ENCODE measurements around the gene ZFPM1. TPM values are rescaled to one million over a fixed set of nuclear protein-coding genes. Genes with fewer than 3 reads are reported as not detected.

Gene ZFPM1
- total RNA-seq, 3 donors from 2014 or later = 0.32 to 2.9 (median 2.3) TPM

DNA sequence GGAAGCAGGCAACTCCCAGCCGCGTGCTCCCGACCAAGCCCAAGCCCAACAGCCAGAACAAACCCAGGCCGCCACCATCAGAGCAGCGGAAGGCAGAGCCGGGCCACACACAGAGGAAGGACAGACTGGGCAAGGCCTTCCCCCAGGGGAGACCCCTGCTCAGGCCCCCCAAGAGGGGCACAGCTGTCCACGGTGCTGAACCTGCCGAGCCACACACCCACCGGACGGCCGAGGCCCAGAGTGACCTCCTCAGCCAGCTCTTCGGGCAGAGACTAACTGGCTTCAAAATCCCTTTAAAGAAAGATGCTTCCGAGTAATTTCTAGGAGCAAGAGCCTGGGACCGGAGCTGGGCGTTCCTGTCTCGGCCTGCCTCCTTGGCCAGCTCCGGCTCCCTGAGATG lies 14.1 kb upstream of the ZFPM1 start:
- intact Hi-C loops (cut with DNase I; ENCODE audit: low total_unique reads) = no loop called here
- H3K36me3 ChIP-seq = no peaks in the 10 kb centered on the region
- no peaks in the 10 kb centered on the region for H3K9me3 ChIP-seq
- H3K4me3 ChIP-seq = no peak overlapping the region
- H3K4me1 ChIP-seq = peaks cover 0 to 7% of the 10 kb centered on the region in 2 donors
- DNase-seq (ENCODE audit: low spot score in 2 of 2) = no peak
- H3K27me3 ChIP-seq = no peaks in the 10 kb centered on the region
- no peak overlapping the region for H3K27ac ChIP-seq
- no peak for TF ChIP-seq POLR2A (IDR thresholded peaks at IDR 0.05)
- TF ChIP-seq, protein P1, sequence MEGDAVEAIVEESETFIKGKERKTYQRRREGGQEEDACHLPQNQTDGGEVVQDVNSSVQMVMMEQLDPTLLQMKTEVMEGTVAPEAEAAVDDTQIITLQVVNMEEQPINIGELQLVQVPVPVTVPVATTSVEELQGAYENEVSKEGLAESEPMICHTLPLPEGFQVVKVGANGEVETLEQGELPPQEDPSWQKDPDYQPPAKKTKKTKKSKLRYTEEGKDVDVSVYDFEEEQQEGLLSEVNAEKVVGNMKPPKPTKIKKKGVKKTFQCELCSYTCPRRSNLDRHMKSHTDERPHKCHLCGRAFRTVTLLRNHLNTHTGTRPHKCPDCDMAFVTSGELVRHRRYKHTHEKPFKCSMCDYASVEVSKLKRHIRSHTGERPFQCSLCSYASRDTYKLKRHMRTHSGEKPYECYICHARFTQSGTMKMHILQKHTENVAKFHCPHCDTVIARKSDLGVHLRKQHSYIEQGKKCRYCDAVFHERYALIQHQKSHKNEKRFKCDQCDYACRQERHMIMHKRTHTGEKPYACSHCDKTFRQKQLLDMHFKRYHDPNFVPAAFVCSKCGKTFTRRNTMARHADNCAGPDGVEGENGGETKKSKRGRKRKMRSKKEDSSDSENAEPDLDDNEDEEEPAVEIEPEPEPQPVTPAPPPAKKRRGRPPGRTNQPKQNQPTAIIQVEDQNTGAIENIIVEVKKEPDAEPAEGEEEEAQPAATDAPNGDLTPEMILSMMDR (IDR thresholded peaks at IDR 0.05) = no peak

DNA sequence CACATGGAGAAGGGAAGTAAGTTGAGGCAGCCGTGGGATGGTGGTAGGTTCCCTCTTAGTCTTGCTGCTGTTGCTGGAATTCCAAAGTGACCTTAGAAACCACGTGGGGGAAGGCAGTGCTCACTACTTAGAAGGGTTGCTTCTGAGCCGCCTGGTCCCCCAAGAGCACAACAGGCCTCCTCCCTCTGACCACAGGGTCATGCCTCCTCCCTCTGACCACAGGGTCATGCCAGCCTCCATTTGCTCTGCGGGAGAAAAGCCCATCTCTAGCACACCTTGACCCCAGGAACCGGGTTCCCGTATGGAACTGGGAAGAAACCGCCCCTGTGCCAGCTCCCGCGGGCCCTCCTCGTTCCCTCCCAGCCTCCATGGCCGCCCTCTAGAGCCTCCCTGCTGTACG lies 13.4 kb upstream of the ZFPM1 start:
- intact Hi-C loops (cut with DNase I; ENCODE audit: low total_unique reads) = no loop called here
- Histone ChIP-seq H3K4me3 (no peak overlapping the region), H3K9me3 (no peaks in the 10 kb centered on the region), H3K27ac (no peak overlapping the region), H3K4me1 (peaks cover 0 to 7% of the 10 kb centered on the region in 2 donors), H3K36me3 (no peaks in the 10 kb centered on the region), H3K27me3 (no peaks in the 10 kb centered on the region)
- TF ChIP-seq POLR2AphosphoS5 (IDR thresholded peaks at IDR 0.05) (no peak), POLR2A (IDR thresholded peaks at IDR 0.05) (no peak)
- TF ChIP-seq, protein P1 (IDR thresholded peaks at IDR 0.05) = no peak
- no peak for DNase-seq (ENCODE audit: low spot score in 2 of 2)

DNA sequence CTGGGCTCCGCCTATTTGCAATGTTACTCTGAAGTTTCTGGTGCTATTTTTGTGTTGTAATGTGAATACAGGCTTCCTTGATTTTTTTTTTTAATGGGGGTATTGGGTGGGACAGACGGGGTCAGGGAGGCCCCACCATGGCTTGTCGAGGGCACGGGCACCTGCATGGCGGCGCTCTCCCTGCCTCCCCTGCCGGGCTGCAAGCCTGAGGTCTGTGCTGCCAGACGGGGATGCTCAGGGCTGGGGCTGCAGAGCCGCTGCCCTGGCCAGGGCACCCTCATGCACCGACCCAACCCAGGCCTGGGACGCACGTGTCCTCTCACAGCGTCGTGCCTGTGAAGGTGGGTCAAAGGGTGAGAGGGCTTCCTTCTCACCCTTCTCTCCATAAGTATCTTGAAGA lies 13.0 kb upstream of the ZFPM1 start:
- Histone ChIP-seq H3K36me3 (no peaks in the 10 kb centered on the region), H3K27ac (no peak overlapping the region), H3K4me1 (peaks cover 0 to 7% of the 10 kb centered on the region in 2 donors), H3K9me3 (no peaks in the 10 kb centered on the region), H3K27me3 (peaks cover 0 to 4% of the 10 kb centered on the region in 2 donors), H3K4me3 (no peak overlapping the region)
- intact Hi-C loops (cut with DNase I; ENCODE audit: low total_unique reads) = no loop called here
- DNase-seq (ENCODE audit: low spot score in 2 of 2) = no peak
- TF ChIP-seq POLR2AphosphoS5 (IDR thresholded peaks at IDR 0.05) (no peak), POLR2A (IDR thresholded peaks at IDR 0.05) (no peak)
- TF ChIP-seq, protein P1 (IDR thresholded peaks at IDR 0.05) = no peak

DNA sequence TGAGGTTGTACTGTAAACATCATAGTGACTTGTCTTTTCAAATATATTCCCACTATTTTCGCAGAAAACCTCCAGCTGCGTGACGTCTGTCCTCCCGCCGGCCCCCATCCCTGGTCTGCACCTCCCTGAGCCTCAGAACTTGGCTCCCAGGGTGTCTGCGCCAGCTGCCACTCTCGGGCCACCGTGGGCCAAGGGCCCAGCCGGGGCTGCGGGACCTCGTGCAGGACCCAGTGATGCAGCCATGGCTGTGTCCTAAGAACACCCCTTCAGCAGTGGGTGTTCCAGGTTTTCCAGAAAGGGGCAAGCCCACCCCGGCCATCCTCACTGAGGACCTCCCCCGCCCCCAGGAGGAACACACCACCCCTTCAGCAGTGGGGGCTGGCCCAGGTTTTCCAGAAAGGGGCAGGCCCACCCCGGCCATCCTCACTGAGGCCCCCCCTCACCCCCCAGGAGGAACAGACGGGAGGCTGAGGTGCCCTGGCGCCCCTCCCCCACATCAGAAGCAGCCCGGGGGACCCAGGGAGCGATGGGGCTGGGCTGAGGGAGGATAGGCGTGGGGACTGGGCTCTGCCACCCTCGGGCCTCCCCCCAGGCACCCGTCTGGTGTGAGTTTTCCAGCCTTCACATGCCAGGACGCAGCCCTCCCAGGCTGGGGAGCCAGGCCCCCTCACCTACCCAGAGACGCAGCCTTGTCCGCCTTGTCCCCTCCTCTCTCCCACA lies 12.2 kb upstream of the ZFPM1 start:
- Histone ChIP-seq H3K9me3 (no peaks in the 10 kb centered on the region), H3K27me3 (peaks cover 0 to 11% of the 10 kb centered on the region in 2 donors), H3K4me3 (no peak overlapping the region), H3K4me1 (peaks cover 0 to 7% of the 10 kb centered on the region in 2 donors), H3K27ac (no peak overlapping the region), H3K36me3 (no peaks in the 10 kb centered on the region)
- TF ChIP-seq, protein P1 (IDR thresholded peaks at IDR 0.05) = no peak
- TF ChIP-seq POLR2A (IDR thresholded peaks at IDR 0.05) = no peak
- TF ChIP-seq POLR2AphosphoS5 (IDR thresholded peaks at IDR 0.05) = no peak
- DNase-seq (ENCODE audit: low spot score in 2 of 2) = no peak
- intact Hi-C loops (cut with DNase I; ENCODE audit: low total_unique reads) = no loop called here

DNA sequence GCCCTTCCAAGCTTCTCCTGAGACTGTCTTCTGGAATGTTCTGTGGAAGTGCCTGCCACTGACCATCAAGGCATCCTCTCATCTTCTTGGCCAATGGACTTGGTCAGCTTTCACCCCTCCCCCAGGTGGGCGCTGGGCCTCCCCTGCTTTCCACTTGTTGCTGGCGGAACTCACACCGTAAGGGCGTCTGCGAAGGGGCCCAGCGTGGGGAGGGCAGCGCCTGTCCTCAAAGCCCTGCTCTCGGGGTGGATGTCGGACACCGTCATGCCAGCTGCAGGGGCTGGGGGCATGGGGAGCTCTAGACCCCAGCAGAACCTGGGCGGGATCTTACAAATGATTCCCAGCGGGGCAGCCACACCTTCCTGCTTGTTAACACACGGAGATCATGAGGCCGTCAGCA lies 11.6 kb upstream of the ZFPM1 start:
- intact Hi-C loops (cut with DNase I; ENCODE audit: low total_unique reads) = no loop called here
- H3K27ac ChIP-seq = no peak overlapping the region
- no peak for TF ChIP-seq POLR2A (IDR thresholded peaks at IDR 0.05)
- TF ChIP-seq, protein P1 (IDR thresholded peaks at IDR 0.05) = no peak
- TF ChIP-seq POLR2AphosphoS5 (IDR thresholded peaks at IDR 0.05) = no peak
- H3K9me3 ChIP-seq = no peaks in the 10 kb centered on the region
- no peak for DNase-seq (ENCODE audit: low spot score in 2 of 2)
- H3K27me3 ChIP-seq = peaks cover 0 to 11% of the 10 kb centered on the region in 2 donors
- H3K4me3 ChIP-seq = no peak overlapping the region
- no peaks in the 10 kb centered on the region for H3K36me3 ChIP-seq
- H3K4me1 ChIP-seq = peaks cover 0 to 7% of the 10 kb centered on the region in 2 donors
